CD14-positive monocyte (primary cell): ENCODE results near the gene VAV2. TPM values are rescaled to one million over a fixed set of nuclear protein-coding genes. Genes with fewer than 3 reads are reported as not detected.
A peak's percentile ranks its signal among the peaks of the same experiment; 100 is the strongest.

Source experiments
- DNase-seq, 3 donors: peaks; one replicate each; pipeline ENCODE4 v3.0.0-alpha.2; 2011 to 2022
- H2AFZ ChIP-seq: 2 replicates; pipeline ENCODE4 v1.6.0; 2012; ENCODE audit warnings: mild to moderate bottlenecking, low read depth, low read length, inconsistent platforms; ENCODE audit not compliant: insufficient read depth, poor library complexity, severe bottlenecking
- H3K27ac ChIP-seq, 2 donors: 1 replicate in 1 of 2; 2 replicates in 1 of 2; pipeline ENCODE4 v1.5.1; 2012 to 2013; ENCODE audit warnings: low read length in 2 of 2, control low read depth in 1 of 2, inconsistent platforms in 1 of 2, low read depth in 1 of 2, mild to moderate bottlenecking in 1 of 2
- H3K27me3 ChIP-seq, 2 donors: one replicate each; pipeline versions ENCODE4 v1.6.0 to v1.6.1; 2011 to 2013; ENCODE audit warnings: low read length in 2 of 2; ENCODE audit not compliant: control insufficient read depth in 2 of 2, insufficient read depth in 2 of 2
- H3K36me3 ChIP-seq, 2 donors: replicated peaks in 1 of 2; 1 replicate in 1 of 2; 2 replicates in 1 of 2; pipeline versions ENCODE4 v1.5.1 to v1.6.1; 2012 to 2013; ENCODE audit warnings: low read length in 2 of 2, control low read depth in 1 of 2, inconsistent platforms in 1 of 2, mild to moderate bottlenecking in 1 of 2; ENCODE audit not compliant: insufficient read depth in 2 of 2, control insufficient read depth in 1 of 2
- H3K4me1 ChIP-seq, 2 donors: 1 replicate in 1 of 2; 2 replicates in 1 of 2; pipeline versions ENCODE4 v1.5.1 to v1.6.1; 2012 to 2013; ENCODE audit warnings: low read length in 2 of 2, control low read depth in 1 of 2, inconsistent platforms in 1 of 2, mild to moderate bottlenecking in 1 of 2, moderate library complexity in 1 of 2; ENCODE audit not compliant: insufficient read depth in 2 of 2, control insufficient read depth in 1 of 2
- H3K4me2 ChIP-seq: replicated peaks from 2 replicates; pipeline ENCODE3; 2012; ENCODE audit warnings: low read length, moderate library complexity, mild to moderate bottlenecking; ENCODE audit not compliant: poor library complexity, severe bottlenecking; ENCODE audit errors: extremely low read depth
- H3K4me3 ChIP-seq, 3 experiments: fragments of 200-600 bp in 1 of 3; sonication (generic) in 1 of 3; replicated peaks in 1 of 3; 1 replicate in 2 of 3; 2 replicates in 1 of 3; pipeline ENCODE4 v1.5.1; 2011 to 2013; ENCODE audit warnings: low read length in 3 of 3, mild to moderate bottlenecking in 3 of 3, control low read depth in 2 of 3, low read depth in 2 of 3, inconsistent platforms in 1 of 3, moderate library complexity in 1 of 3
- H3K79me2 ChIP-seq: 2 replicates; pipeline ENCODE4 v1.6.0; 2012; ENCODE audit warnings: mild to moderate bottlenecking, control low read depth, inconsistent platforms, low read length, moderate library complexity; ENCODE audit not compliant: insufficient read depth
- H3K9ac ChIP-seq: 2 replicates; pipeline ENCODE4 v1.6.0; 2017; ENCODE audit warnings: low read length, mild to moderate bottlenecking; ENCODE audit not compliant: insufficient read depth, poor library complexity, severe bottlenecking
- H3K9me3 ChIP-seq, 2 donors: replicated peaks in 1 of 2; 1 replicate in 1 of 2; 2 replicates in 1 of 2; pipeline versions ENCODE4 v1.5.1 to v1.6.1; 2012 to 2013; ENCODE audit warnings: low read length in 2 of 2, control low read depth in 1 of 2; ENCODE audit not compliant: control insufficient read depth in 1 of 2, insufficient read depth in 1 of 2
- H4K20me1 ChIP-seq: 2 replicates; pipeline ENCODE4 v1.6.0; 2012; ENCODE audit warnings: mild to moderate bottlenecking, low read length, control low read depth, moderate library complexity; ENCODE audit not compliant: insufficient read depth
- H3K27ac Mint-ChIP-seq, 7 donors: one replicate each; pipeline ENCODE4 v1.8.0; 2020; ENCODE audit warnings: mild to moderate bottlenecking in 7 of 7, mixed read lengths in 7 of 7, moderate library complexity in 6 of 7, inconsistent platforms in 2 of 7
- H3K27me3 Mint-ChIP-seq, 3 donors: one replicate each; pipeline ENCODE4 v1.8.0; 2021 to 2022; ENCODE audit warnings: low read depth in 3 of 3, mild to moderate bottlenecking in 3 of 3, mixed read lengths in 3 of 3, moderate library complexity in 3 of 3, inconsistent platforms in 1 of 3
- H3K36me3 Mint-ChIP-seq, 2 donors: one replicate each; pipeline ENCODE4 v1.8.0; 2020; ENCODE audit warnings: mixed read lengths in 2 of 2, inconsistent platforms in 1 of 2, mild to moderate bottlenecking in 1 of 2
- H3K4me1 Mint-ChIP-seq: one replicate; pipeline ENCODE4 v1.8.0; 2020; ENCODE audit warnings: mild to moderate bottlenecking, mixed read lengths
- H3K4me3 Mint-ChIP-seq, 2 donors: one replicate each; pipeline ENCODE4 v1.8.0; 2020; ENCODE audit warnings: mild to moderate bottlenecking in 2 of 2, mixed read lengths in 2 of 2, moderate library complexity in 1 of 2
- H3K9me3 Mint-ChIP-seq, 7 donors: one replicate each; pipeline ENCODE4 v1.8.0; 2020 to 2022; ENCODE audit warnings: mixed read lengths in 7 of 7, mild to moderate bottlenecking in 6 of 7, moderate library complexity in 6 of 7, inconsistent platforms in 2 of 7
- WGBS: methylation state at CpG from one replicate; pipeline ENCODE4 v1.1.5; 2013; ENCODE audit warnings: missing lambda C conversion rate; ENCODE audit not compliant: insufficient coverage; 5-methylcytosine and 5-hydroxymethylcytosine counted together
- intact Hi-C, 2 donors: fragments of 100-400 bp; cut with micrococcal nuclease; formaldehyde crosslinking; loops; one replicate each; pipeline versions ENCODE4 v1.15.0 to v1.15.1; 2023
- polyA minus RNA-seq: library from RNA; depleted of rRNA, polyadenylated mRNA; stranded (reverse); fragments of >200 nt; gene quantifications from 2 replicates; pipeline ENCODE4 v1.2.3, GENCODE V29; 2012
- polyA plus RNA-seq, 3 donors: library from polyadenylated mRNA; depleted of rRNA in 1 of 3; unstranded in 2 of 3; stranded (reverse) in 1 of 3; fragments of 300-500 nt in 2 of 3; fragments of >200 nt in 1 of 3; fragmentation: Illumina TruSeq in 2 of 3; gene quantifications; 1 replicate in 2 of 3; 2 replicates in 1 of 3; pipeline ENCODE4 v1.2.3, GENCODE V29; 2012 to 2021
- total RNA-seq, 12 experiments: library from RNA in 1 of 12; stranded (reverse) in 1 of 12; fragments of 120-200 nt in 1 of 12; gene quantifications; one replicate each; pipeline ENCODE4 v1.2.4 and lab custom pipeline; 2013 to 2026; ENCODE audit warnings: mixed read lengths in 6 of 12, inconsistent platforms in 1 of 12
- TF ChIP-seq, protein P1 (sequence below): fragments of 200-600 bp; IDR thresholded peaks from one replicate; pipeline ENCODE4 v1.8.0; 2022; ENCODE audit warnings: antibody characterized with exemption, mild to moderate bottlenecking

Gene VAV2, protein sequence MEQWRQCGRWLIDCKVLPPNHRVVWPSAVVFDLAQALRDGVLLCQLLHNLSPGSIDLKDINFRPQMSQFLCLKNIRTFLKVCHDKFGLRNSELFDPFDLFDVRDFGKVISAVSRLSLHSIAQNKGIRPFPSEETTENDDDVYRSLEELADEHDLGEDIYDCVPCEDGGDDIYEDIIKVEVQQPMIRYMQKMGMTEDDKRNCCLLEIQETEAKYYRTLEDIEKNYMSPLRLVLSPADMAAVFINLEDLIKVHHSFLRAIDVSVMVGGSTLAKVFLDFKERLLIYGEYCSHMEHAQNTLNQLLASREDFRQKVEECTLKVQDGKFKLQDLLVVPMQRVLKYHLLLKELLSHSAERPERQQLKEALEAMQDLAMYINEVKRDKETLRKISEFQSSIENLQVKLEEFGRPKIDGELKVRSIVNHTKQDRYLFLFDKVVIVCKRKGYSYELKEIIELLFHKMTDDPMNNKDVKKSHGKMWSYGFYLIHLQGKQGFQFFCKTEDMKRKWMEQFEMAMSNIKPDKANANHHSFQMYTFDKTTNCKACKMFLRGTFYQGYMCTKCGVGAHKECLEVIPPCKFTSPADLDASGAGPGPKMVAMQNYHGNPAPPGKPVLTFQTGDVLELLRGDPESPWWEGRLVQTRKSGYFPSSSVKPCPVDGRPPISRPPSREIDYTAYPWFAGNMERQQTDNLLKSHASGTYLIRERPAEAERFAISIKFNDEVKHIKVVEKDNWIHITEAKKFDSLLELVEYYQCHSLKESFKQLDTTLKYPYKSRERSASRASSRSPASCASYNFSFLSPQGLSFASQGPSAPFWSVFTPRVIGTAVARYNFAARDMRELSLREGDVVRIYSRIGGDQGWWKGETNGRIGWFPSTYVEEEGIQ
- 11.3 TPM for total RNA-seq (2013)
- 10 to 100 TPM in 1 of 3 donors, 1 to 10 TPM in 2; 2.3 to 13.6 (median 2.3) TPM for polyA plus RNA-seq
- 15.9 and 19.9 TPM in 2 replicates for polyA minus RNA-seq
- total RNA-seq (lab: John Stamatoyannopoulos, UW) = 10.3 to 68.0 (median 45.6) reads per million in 11 experiments

DNA sequence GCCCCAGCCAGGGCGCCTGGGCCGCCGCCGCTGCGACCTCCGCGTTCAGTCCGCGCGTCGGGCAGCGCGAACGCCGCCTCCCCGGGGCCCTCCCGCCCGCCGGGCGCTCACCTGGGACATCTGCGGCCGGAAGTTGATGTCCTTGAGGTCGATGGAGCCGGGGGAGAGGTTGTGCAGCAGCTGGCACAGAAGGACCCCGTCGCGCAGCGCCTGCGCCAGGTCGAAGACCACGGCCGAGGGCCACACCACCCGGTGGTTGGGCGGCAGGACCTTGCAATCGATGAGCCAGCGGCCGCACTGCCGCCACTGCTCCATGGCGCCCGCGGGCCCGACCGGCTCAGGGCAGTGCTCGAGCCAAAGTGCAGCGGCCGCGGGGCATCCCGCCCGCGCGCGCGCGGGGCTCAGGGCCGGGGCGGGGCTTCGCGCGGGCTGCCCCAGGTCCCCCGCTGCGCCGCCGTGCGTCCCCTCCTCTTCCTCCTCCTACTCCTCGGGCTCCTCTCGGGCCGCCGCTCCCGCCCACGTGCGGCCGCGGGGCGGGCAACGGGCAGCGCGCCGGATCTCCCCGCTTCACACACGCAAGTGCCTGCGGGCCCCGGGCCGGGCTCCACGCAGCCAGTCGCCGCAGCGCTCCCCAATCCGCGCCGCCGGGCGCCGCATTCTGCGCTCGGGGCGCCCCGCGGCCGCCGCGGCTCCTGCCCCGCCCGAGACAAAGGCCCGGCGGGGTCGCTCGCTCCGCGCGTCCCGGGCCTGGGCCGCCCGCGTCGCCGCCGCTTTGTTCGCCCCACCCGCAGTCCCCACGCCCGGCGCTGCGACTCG is at the start of gene VAV2:
Gene VAV2, minus strand, starts transcription at position 361 of the 816 bp plus-strand sequence. Its CDS starts 46 bp downstream, at position 315.
- Mint-ChIP-seq H3K27ac (peak within 1 kb of the TSS in 3 of 7 donors; percentile 22 to 64 (median 30)), H3K9me3 (peaks cover 0 to 6% (median 0%) of the 10 kb centered on the region in 7 donors), H3K4me3 (peak within 1 kb of the TSS; percentile 88 to 89), H3K27me3 (peaks cover 21 to 29% (median 24%) of the 10 kb centered on the region in 3 donors), H3K4me1 (peaks cover 33% of the 10 kb centered on the region), H3K36me3 (no peaks in the 10 kb centered on the region)
- peak within 1 kb of the TSS; percentile 96 for H3K4me2 ChIP-seq
- peaks cover 26 to 39% of the 10 kb centered on the region in 2 donors for H3K4me1 ChIP-seq
- peaks cover 35% of the 10 kb centered on the region for H3K79me2 ChIP-seq
- peak within 1 kb of the TSS; percentile 93 for H2AFZ ChIP-seq
- peaks cover 0 to 15% of the 10 kb centered on the region in 2 donors for H3K27me3 ChIP-seq
- TF ChIP-seq, protein P1, sequence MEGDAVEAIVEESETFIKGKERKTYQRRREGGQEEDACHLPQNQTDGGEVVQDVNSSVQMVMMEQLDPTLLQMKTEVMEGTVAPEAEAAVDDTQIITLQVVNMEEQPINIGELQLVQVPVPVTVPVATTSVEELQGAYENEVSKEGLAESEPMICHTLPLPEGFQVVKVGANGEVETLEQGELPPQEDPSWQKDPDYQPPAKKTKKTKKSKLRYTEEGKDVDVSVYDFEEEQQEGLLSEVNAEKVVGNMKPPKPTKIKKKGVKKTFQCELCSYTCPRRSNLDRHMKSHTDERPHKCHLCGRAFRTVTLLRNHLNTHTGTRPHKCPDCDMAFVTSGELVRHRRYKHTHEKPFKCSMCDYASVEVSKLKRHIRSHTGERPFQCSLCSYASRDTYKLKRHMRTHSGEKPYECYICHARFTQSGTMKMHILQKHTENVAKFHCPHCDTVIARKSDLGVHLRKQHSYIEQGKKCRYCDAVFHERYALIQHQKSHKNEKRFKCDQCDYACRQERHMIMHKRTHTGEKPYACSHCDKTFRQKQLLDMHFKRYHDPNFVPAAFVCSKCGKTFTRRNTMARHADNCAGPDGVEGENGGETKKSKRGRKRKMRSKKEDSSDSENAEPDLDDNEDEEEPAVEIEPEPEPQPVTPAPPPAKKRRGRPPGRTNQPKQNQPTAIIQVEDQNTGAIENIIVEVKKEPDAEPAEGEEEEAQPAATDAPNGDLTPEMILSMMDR = no peak
- H3K4me3 ChIP-seq = peak within 1 kb of the TSS; percentile 63 to 91 (median 64)
- intact Hi-C loops = loop anchor here in 1 of 2 donors (5.0 kb wide), 1 partner anchor 35 kb away; no protein-coding TSS in a partner anchor
- H4K20me1 ChIP-seq = peaks cover 40% of the 10 kb centered on the region
- peak within 1 kb of the TSS; percentile 75 for H3K9ac ChIP-seq
- DNase-seq = peak; percentile 33 to 50 (median 34)
- no peaks in the 10 kb centered on the region for H3K9me3 ChIP-seq
- H3K27ac ChIP-seq = peak within 1 kb of the TSS; percentile 7 to 79
- H3K36me3 ChIP-seq = no peaks in the 10 kb centered on the region
- under 1% methylated on average over 124 of the region's 124 CpGs for whole genome bisulfite sequencing
